Skeletal muscle tissue (tissue), 4 donors: ENCODE measurements around the gene BGN. TPM values are rescaled to one million over a fixed set of nuclear protein-coding genes. Genes with fewer than 3 reads are reported as not detected.

Experiments
- H3K27ac ChIP-seq: one replicate; pipeline ENCODE4 v1.7.0; 2013; ENCODE audit warnings: mild to moderate bottlenecking, low read depth, low read length, inconsistent platforms
- H3K27me3 ChIP-seq, 3 donors: one replicate each; pipeline ENCODE4 v1.7.0; 2013; ENCODE audit warnings: low read length in 3 of 3; ENCODE audit not compliant: control insufficient read depth in 3 of 3, insufficient read depth in 3 of 3
- H3K36me3 ChIP-seq, 3 donors: one replicate each; pipeline ENCODE4 v1.7.0; 2013; ENCODE audit warnings: low read length in 3 of 3; ENCODE audit not compliant: control insufficient read depth in 3 of 3, insufficient read depth in 3 of 3
- H3K4me1 ChIP-seq, 3 donors: one replicate each; pipeline ENCODE4 v1.7.0; 2013; ENCODE audit warnings: low read length in 3 of 3, mild to moderate bottlenecking in 3 of 3; ENCODE audit not compliant: control insufficient read depth in 3 of 3, insufficient read depth in 3 of 3
- H3K4me3 ChIP-seq, 3 donors: one replicate each; pipeline ENCODE4 v1.7.0; 2013; ENCODE audit warnings: low read length in 3 of 3
- H3K9ac ChIP-seq, 3 donors: one replicate each; pipeline ENCODE4 v1.7.0; 2013; ENCODE audit warnings: low read length in 3 of 3, mild to moderate bottlenecking in 3 of 3, moderate library complexity in 2 of 3, low read depth in 1 of 3
- H3K9me3 ChIP-seq, 3 donors: one replicate each; pipeline ENCODE4 v1.7.0; 2013; ENCODE audit warnings: low read length in 3 of 3; ENCODE audit not compliant: control insufficient read depth in 3 of 3
- total RNA-seq: library from RNA; depleted of rRNA; stranded (reverse); fragments of >200 nt; gene quantifications from one replicate; pipeline ENCODE4 v1.2.3, GENCODE V29; 2014
- donor health status: Osteomylitis.

BGN gene
- total RNA-seq = 24.5 TPM

DNA sequence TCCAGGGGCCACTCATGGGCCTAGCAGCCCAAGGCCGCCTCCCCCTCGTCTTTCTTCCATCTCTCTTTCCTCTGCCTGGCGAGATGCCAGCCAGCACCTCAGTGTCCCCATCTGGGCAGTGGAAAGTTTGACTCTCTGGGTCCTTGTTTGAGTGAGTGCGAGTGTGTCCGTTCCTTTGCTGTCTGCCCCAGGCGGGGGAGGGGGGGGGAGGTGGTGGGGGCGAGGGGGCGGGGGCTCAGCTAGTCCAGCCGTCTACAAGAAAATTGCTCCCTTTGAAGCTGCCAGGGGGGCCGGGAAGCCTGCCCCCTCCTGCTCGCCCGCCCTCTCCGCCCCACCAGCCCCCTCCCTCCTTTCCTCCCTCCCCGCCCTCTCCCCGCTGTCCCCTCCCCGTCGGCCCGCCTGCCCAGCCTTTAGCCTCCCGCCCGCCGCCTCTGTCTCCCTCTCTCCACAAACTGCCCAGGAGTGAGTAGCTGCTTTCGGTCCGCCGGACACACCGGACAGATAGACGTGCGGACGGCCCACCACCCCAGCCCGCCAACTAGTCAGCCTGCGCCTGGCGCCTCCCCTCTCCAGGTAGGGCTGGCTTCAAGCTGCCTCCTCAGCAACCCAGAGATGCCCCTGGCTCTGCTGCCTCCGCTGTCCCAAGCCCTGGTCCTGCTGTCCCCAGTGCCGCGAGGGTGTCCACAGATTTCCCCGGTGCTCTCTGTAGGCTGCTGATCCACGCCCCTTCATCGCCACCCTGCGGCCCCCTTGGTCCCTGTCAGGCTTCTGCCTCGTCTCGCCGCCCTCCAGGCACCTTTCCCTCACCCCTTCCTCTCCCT is at the start of gene BGN:
TSS of gene BGN (plus strand) at position 440 of the 821 bp plus-strand sequence. CDS start 9,652 bp downstream, outside the sequence.
- Histone ChIP-seq H3K4me1 (peaks cover 0 to 14% (median 6%) of the 10 kb centered on the region in 3 donors), H3K9ac (peak within 1 kb of the TSS in 1 of 3 donors; percentile 45), H3K27ac (peak within 1 kb of the TSS; percentile 64), H3K9me3 (no peaks in the 10 kb centered on the region), H3K36me3 (no peaks in the 10 kb centered on the region), H3K4me3 (peak within 1 kb of the TSS; percentile 28 to 46 (median 45)), H3K27me3 (peaks cover 3 to 7% (median 3%) of the 10 kb centered on the region in 3 donors)

DNA sequence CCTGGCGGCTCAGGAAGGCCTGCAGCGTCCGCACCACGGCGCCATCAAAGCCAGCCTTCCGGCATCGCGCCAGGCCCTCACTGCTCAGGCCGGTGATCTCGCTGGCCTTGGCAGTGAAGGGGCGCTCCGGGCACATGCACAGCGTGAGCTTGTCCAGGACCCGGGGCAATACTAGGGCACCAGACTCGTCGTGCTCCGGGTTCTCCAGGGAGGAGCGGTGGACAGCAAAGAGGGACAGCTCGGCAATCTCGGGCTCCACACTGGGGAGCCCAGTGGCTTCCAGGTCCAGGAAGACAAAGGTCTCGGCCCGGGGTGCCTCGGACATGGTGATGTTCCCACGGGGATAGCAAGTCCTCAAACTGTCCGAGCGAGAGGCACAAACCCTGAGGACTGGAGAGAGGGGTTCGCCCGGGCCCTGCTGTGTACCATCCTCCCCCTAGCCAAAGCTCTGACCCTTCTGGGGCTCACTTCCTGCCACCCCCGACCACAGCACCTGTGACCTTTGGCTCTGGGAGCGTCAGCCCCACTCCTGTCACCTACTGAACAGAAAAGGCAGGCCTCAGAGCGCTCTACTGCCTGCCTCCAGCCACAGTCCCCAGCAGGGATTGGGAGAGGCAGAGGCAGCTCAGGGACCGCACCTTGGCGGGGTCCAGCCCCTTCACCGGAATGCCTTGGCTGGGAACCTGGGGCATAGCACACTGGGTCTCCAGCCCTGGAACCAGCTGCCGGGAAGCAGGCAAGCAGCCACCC is 49.5 kb upstream of the BGN start:
- peaks cover 0 to 3% (median 2%) of the 10 kb centered on the region in 3 donors for H3K36me3 ChIP-seq
- no peak overlapping the region for H3K4me3 ChIP-seq
- no peaks in the 10 kb centered on the region for H3K9me3 ChIP-seq
- no peak overlapping the region for H3K9ac ChIP-seq
- H3K27me3 ChIP-seq = peaks cover 0 to 1% (median 0%) of the 10 kb centered on the region in 3 donors
- no peaks in the 10 kb centered on the region for H3K4me1 ChIP-seq
- H3K27ac ChIP-seq = no peak overlapping the region

DNA sequence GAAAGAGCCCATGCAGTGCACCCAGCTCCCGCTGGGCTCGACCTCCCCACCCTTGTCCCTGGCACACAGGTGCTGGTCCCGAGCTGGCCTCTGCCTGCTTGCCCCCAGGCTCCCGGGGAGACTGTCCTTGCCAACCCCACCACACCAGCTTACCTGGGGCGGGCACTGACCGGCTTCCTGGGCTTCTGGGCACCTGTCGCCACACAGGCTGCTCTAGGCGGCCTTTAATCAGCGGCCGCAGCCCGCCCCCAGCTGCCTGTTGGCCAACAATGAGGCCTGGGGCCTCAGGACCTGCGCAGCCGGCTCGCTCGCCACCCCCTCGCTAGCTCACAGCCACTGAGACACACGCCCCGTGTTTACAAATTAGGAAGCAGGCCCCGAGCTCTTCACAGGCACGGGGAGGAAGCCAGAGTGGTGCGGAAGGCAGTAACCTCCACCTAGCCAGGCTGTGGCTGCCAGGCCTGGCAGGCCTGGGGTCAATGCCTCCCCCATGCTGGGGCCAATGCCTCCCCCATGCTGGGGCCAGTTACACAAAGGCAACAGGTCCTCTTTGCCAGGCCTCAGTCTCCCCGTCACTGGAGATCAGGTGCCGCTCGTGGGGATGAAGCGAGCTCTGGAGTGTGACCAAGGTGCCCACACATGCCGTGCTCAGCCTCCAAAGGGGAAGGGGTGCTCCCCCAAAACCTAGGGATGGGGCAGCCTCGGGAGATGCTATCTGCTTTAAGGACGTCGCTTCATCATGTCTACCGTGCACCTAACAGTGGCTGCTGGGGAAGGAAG is 48.7 kb upstream of the BGN start, which contains the start of gene TREX2:
TSS of gene TREX2 (minus strand) at position 201 of the 780 bp plus-strand sequence. CDS start 626 bp downstream, outside the sequence.
- no peak within 1 kb of the TSS for H3K9ac ChIP-seq
- no peaks in the 10 kb centered on the region for H3K9me3 ChIP-seq
- H3K4me1 ChIP-seq = no peaks in the 10 kb centered on the region
- no peak within 1 kb of the TSS for H3K27ac ChIP-seq
- peaks cover 0 to 5% (median 2%) of the 10 kb centered on the region in 3 donors for H3K36me3 ChIP-seq
- H3K27me3 ChIP-seq = no peaks in the 10 kb centered on the region
- H3K4me3 ChIP-seq = no peak within 1 kb of the TSS

DNA sequence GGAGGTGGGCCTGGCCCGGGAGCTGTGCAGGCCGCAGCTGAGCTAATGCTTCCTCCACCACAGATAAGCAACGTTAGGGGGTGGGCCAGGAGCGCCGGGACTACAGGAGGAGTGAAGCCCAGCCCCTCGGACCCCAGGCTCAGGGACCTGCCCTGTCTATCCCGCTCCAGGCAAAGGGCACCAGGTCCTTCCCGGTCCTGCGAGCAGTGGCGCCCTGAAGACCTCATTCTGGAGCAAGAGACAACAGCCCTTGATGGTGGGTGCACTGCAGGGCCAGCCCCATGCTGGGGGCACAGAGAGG is 48.2 kb upstream of the BGN start:
- Histone ChIP-seq H3K4me3 (no peak overlapping the region), H3K27ac (no peak overlapping the region), H3K9ac (no peak overlapping the region), H3K9me3 (no peaks in the 10 kb centered on the region), H3K27me3 (no peaks in the 10 kb centered on the region), H3K36me3 (peaks cover 0 to 5% (median 2%) of the 10 kb centered on the region in 3 donors), H3K4me1 (no peaks in the 10 kb centered on the region)

DNA sequence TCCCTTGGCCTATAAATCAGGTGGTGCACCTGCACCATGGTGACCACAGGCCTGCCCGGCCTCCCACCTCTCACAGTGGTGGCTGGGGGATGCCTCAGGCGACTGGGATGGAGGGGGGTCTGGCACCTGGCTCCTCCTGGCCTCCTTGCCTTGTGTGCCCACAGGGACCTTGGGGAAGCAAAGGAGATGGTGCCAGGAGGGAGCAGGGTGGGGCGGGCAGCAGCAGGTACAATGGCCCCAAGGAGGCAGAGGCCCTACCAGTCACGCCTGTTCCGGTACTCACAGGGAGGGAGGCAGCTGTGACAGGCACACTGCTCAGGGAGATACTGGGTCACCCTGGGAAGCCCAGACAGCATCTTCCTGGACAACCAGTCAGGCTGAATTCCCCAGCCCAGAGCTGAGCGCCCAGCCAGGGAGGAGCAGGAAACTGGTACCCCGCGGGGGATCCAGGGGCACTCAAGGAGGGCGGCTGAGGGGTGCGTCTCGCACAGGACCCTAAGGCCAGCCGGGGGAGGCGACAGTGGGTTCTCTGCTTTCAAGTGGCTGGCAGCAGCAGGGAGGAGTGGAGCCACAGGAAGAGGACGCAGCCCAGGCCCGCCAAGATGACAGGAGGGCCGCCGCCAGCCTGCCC is 47.7 kb upstream of the BGN start:
- H3K27me3 ChIP-seq = no peaks in the 10 kb centered on the region
- peaks cover 0 to 5% (median 2%) of the 10 kb centered on the region in 3 donors for H3K36me3 ChIP-seq
- H3K9me3 ChIP-seq = no peaks in the 10 kb centered on the region
- H3K9ac ChIP-seq = no peak overlapping the region
- no peak overlapping the region for H3K27ac ChIP-seq
- no peaks in the 10 kb centered on the region for H3K4me1 ChIP-seq
- no peak overlapping the region for H3K4me3 ChIP-seq

DNA sequence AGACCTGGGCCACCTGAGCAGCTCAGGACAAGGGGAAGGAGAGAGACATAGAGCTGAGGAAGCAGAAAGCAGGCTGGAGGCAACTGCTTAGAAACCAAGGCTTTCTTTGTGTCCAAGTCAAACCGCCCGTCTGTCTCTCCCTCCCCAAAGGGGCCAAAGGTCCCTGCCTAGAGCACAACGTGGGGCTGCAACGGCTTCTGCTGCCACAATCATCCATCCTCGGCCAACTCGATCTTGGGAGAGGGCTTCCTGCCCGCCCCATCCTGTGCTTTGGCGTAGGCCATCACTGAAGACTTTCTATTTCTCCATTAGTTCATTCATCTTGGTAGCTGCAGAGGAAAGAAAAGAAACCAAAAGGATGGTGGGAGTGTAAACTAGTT is 47.2 kb upstream of the BGN start:
- Histone ChIP-seq H3K9me3 (no peaks in the 10 kb centered on the region), H3K9ac (no peak overlapping the region), H3K4me3 (no peak overlapping the region), H3K36me3 (peaks cover 0 to 5% (median 2%) of the 10 kb centered on the region in 3 donors), H3K27me3 (no peaks in the 10 kb centered on the region), H3K4me1 (no peaks in the 10 kb centered on the region), H3K27ac (no peak overlapping the region)

DNA sequence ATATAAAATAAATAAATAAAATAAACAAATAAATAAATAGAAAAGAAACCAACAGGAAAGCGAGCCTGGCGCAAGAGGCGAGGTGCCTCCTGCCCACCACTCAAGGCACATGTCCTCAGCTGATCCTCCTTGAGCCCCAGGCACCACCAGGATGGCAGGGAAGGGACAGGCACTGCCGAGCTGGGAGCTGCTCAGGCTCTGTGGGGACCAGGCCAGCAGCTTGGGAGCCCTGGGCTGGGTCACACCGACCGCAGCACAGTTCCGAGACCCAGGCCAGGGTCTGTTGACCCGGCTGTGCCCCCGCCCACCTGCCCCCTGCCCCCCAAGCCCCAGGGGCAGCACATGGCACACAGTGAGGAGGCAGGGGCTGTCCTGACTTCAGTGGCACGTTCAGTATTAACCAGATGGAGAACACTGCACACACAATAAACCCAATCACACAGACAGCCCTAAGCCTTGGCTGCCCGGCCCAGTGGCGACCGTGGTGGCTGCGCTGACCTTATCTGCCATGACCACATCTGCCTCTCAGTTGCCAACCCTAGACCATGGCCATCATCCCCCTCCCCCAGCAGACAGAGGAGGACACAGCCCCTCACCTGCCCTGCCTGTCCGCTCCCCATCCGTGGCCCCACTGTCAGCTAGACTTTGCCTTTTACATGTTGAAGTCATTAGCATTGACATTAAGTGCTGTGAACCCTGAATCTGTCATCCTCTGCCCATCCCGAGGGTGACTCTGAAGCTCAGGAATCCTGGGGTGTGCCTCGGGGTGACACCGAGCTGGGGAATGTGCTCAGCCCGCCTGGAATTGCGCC is 46.0 kb upstream of the BGN start:
- Histone ChIP-seq H3K9ac (no peak overlapping the region), H3K27me3 (no peaks in the 10 kb centered on the region), H3K4me1 (no peaks in the 10 kb centered on the region), H3K27ac (no peak overlapping the region), H3K36me3 (peaks cover 0 to 5% (median 2%) of the 10 kb centered on the region in 3 donors), H3K9me3 (no peaks in the 10 kb centered on the region), H3K4me3 (no peak overlapping the region)

DNA sequence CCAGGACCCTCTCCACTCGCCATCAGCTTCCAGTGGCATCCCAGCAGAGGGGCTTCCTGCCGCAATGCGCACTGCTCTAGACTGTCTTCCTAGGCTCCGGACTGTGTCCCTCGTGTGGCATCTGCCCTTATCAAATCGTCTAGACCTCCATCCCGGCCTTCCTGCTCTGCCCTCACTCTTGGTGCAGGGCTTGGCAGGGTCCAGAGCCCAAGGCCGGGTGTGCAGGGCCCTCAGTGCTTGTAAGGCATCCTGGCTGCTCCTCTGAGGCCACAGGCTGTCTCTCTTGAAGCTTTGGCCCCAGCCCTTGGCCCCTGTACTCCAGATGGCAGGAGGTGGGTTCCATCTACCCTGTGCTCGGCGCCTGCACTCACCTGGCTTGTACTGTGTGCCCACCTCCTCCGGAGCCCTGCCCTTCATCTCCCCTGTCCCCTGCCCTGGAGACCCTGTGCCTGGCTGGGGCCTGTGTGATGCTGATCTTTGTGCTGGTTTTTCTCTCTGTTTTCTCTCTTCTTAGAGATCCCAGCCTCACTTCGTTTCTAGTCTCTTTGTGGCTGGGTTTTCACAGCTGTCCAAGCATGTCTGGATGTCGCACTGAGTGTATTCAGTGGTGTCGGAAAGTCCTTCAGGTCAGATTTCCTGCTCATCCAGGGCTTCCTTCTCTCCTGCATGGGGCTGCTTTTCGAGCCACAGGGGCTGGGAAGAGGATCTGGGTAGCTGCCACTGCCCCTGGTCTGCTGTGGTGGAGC is 45.2 kb upstream of the BGN start:
- Histone ChIP-seq H3K27ac (no peak overlapping the region), H3K36me3 (peaks cover 0 to 5% (median 2%) of the 10 kb centered on the region in 3 donors), H3K4me1 (no peaks in the 10 kb centered on the region), H3K4me3 (no peak overlapping the region), H3K9ac (no peak overlapping the region), H3K9me3 (no peaks in the 10 kb centered on the region), H3K27me3 (no peaks in the 10 kb centered on the region)
